SK-N-SH (cell line): ENCODE data around the gene TBC1D9B. TPM values are rescaled to one million over a fixed set of nuclear protein-coding genes. Genes with fewer than 3 reads are reported as not detected.

Source experiments
- CTCF ChIA-PET: fragments of 300-600, 350-600 bp; formaldehyde crosslinking; extraction: SDS; loops from one replicate; lab custom pipeline; 2021; lab: Yijun Ruan, JAX
- POLR2A ChIA-PET: fragments of 350-600 bp; sonication (Branson Sonifier 250); formaldehyde crosslinking; extraction: SDS; loops from one replicate; lab custom pipeline; 2020; ENCODE audit warnings: antibody characterized with exemption, inconsistent platforms; lab: Yijun Ruan, JAX
- DNase-seq: peaks from one replicate; pipeline ENCODE4 v3.0.0; 2012
- H2AFZ ChIP-seq: fragments of 200-600 bp; sonication (generic); 2 replicates; pipeline ENCODE4 v1.8.1; 2016; ENCODE audit warnings: antibody characterized with exemption, mild to moderate bottlenecking, low read depth
- H3F3A ChIP-seq: fragments of 200-600 bp; sonication (generic); replicated peaks from 2 replicates; pipeline ENCODE3; 2016; ENCODE audit warnings: antibody characterized with exemption, mild to moderate bottlenecking; ENCODE audit not compliant: insufficient read depth
- H3K27ac ChIP-seq, 2 experiments: fragments of 200-500 bp in 1 of 2; fragments of 200-600 bp in 1 of 2; sonication (Bioruptor generic) in 1 of 2; sonication (generic), shearing (Covaris generic) in 1 of 2; 2 replicates each; pipeline versions ENCODE4 v1.5.1 to v1.6.1; 2014 to 2016; ENCODE audit warnings: low read depth in 2 of 2, inconsistent platforms in 1 of 2, low read length in 1 of 2, mild to moderate bottlenecking in 1 of 2, mixed read lengths in 1 of 2
- H3K27me3 ChIP-seq: fragments of 200-600 bp; sonication (generic), shearing (Covaris generic); 2 replicates; pipeline ENCODE4 v1.6.1; 2016; ENCODE audit warnings: mixed run types; ENCODE audit not compliant: insufficient read depth
- H3K36me3 ChIP-seq, 2 experiments: fragments of 200-500 bp in 1 of 2; fragments of 200-600 bp in 1 of 2; sonication (Bioruptor generic) in 1 of 2; sonication (generic) in 1 of 2; replicated peaks in 1 of 2; 2 replicates each; pipeline versions ENCODE3 to v1.5.1; 2014 to 2016; ENCODE audit warnings: low read length in 1 of 2, mild to moderate bottlenecking in 1 of 2; ENCODE audit not compliant: insufficient read depth in 2 of 2, control insufficient read depth in 1 of 2
- H3K4me1 ChIP-seq, 2 experiments: fragments of 200-500 bp in 1 of 2; fragments of 200-600 bp in 1 of 2; sonication (Bioruptor generic) in 1 of 2; sonication (generic), shearing (Covaris generic) in 1 of 2; 2 replicates each; pipeline versions ENCODE4 v1.5.1 to v1.6.1; 2014 to 2016; ENCODE audit warnings: low read depth in 1 of 2, low read length in 1 of 2, mixed run types in 1 of 2; ENCODE audit not compliant: insufficient read depth in 2 of 2, control insufficient read depth in 1 of 2
- H3K4me2 ChIP-seq: fragments of 200-600 bp; sonication (generic), shearing (Covaris generic); 2 replicates; pipeline ENCODE4 v1.6.1; 2017; ENCODE audit warnings: mixed run types
- H3K4me3 ChIP-seq, 2 experiments: fragments of 200-500 bp in 1 of 2; fragments of 200-600 bp in 1 of 2; sonication (Bioruptor generic) in 1 of 2; sonication (generic), shearing (Covaris generic) in 1 of 2; 2 replicates each; pipeline versions ENCODE4 v1.5.1 to v1.8.1; 2014 to 2016; ENCODE audit warnings: low read depth in 2 of 2, inconsistent platforms in 1 of 2, low read length in 1 of 2, mild to moderate bottlenecking in 1 of 2, mixed read lengths in 1 of 2, moderate library complexity in 1 of 2
- H3K79me2 ChIP-seq: fragments of 200-600 bp; sonication (generic); 2 replicates; pipeline ENCODE4 v1.8.1; 2017; ENCODE audit warnings: mild to moderate bottlenecking; ENCODE audit not compliant: insufficient read depth
- H3K9ac ChIP-seq: fragments of 200-600 bp; sonication (generic); 2 replicates; pipeline ENCODE4 v1.6.1; 2017; ENCODE audit warnings: mixed run types
- H3K9me2 ChIP-seq: fragments of 200-600 bp; sonication (generic); 2 replicates; pipeline ENCODE4 v1.6.1; 2017; ENCODE audit warnings: mixed run types
- H3K9me3 ChIP-seq: fragments of 200-600 bp; sonication (generic); 2 replicates; pipeline ENCODE4 v1.6.1; 2017; ENCODE audit warnings: mixed run types, mild to moderate bottlenecking, moderate library complexity
- H4K20me1 ChIP-seq: fragments of 200-600 bp; sonication (generic); 2 replicates; pipeline ENCODE4 v1.6.1; 2017; ENCODE audit warnings: mild to moderate bottlenecking, mixed run types; ENCODE audit not compliant: insufficient read depth
- CTCF ChIP-seq: fragments of 200-600 bp; sonication (generic); IDR thresholded peaks from 2 replicates; pipeline ENCODE4 v1.6.1; 2017; ENCODE audit warnings: antibody characterized with exemption, mild to moderate bottlenecking, moderate library complexity
- FOSL2 ChIP-seq: IDR thresholded peaks from 2 replicates; pipeline ENCODE4 v1.4.0; 2012; ENCODE audit warnings: low read depth, mild to moderate bottlenecking, moderate library complexity, borderline replicate concordance
- FOXJ3 ChIP-seq: sonication (generic); formaldehyde crosslinking; IDR thresholded peaks from 2 replicates; pipeline ENCODE4 v1.5.1; 2020; ENCODE audit warnings: mild to moderate bottlenecking, missing genetic modification reagents
- FOXM1 ChIP-seq: IDR thresholded peaks from 2 replicates; pipeline ENCODE4 v1.4.0; 2012; ENCODE audit warnings: low read depth, mild to moderate bottlenecking
- GATA2 ChIP-seq: sonication (generic); formaldehyde crosslinking; IDR thresholded peaks from 2 replicates; pipeline ENCODE4 v1.5.0; 2020; ENCODE audit warnings: mild to moderate bottlenecking, missing genetic modification reagents
- MAX ChIP-seq: IDR thresholded peaks from 2 replicates; pipeline ENCODE4 v1.4.0; 2012; ENCODE audit warnings: low read depth
- MEF2A ChIP-seq: IDR thresholded peaks from 2 replicates; pipeline ENCODE4 v1.4.0; 2012; ENCODE audit warnings: low read depth, borderline replicate concordance
- MXI1 ChIP-seq: IDR thresholded peaks from 2 replicates; pipeline ENCODE4 v1.6.1; 2012; ENCODE audit warnings: mild to moderate bottlenecking, low read depth, low read length, improper control_type of control experiment
- NRF1 ChIP-seq: IDR thresholded peaks from 2 replicates; pipeline ENCODE4 v1.6.1; 2012; ENCODE audit warnings: low read depth, mild to moderate bottlenecking, low read length
- POLR2AphosphoS5 ChIP-seq: IDR thresholded peaks from 2 replicates; pipeline ENCODE4 v1.6.1; 2012; ENCODE audit warnings: low read depth, low read length
- RAD21 ChIP-seq: IDR thresholded peaks from 2 replicates; pipeline ENCODE4 v1.6.1; 2012; ENCODE audit warnings: mild to moderate bottlenecking, low read length
- RCOR1 ChIP-seq: fragments of 150-350 bp; IDR thresholded peaks from 2 replicates; pipeline ENCODE4 v1.6.1; 2017; ENCODE audit warnings: antibody characterized with exemption, low read length
- REST ChIP-seq: IDR thresholded peaks from 2 replicates; pipeline ENCODE4 v1.6.1; 2012; ENCODE audit warnings: mild to moderate bottlenecking, low read depth, low read length, moderate library complexity
- RFX5 ChIP-seq: IDR thresholded peaks from 2 replicates; pipeline ENCODE4 v1.6.1; 2012; ENCODE audit warnings: mild to moderate bottlenecking, improper control_type of control experiment, low read length
- SIN3A ChIP-seq: IDR thresholded peaks from 2 replicates; pipeline ENCODE4 v1.6.1; 2012; ENCODE audit warnings: low read depth, mild to moderate bottlenecking, low read length, moderate library complexity, borderline replicate concordance
- TAF1 ChIP-seq: IDR thresholded peaks from 2 replicates; pipeline ENCODE4 v1.6.1; 2012; ENCODE audit warnings: low read depth, mild to moderate bottlenecking, low read length, moderate library complexity, borderline replicate concordance
- TCF12 ChIP-seq: IDR thresholded peaks from 2 replicates; pipeline ENCODE4 v1.4.0; 2012
- USF1 ChIP-seq: IDR thresholded peaks from 2 replicates; pipeline ENCODE4 v1.4.0; 2012; ENCODE audit warnings: low read depth, borderline replicate concordance
- YY1 ChIP-seq: IDR thresholded peaks from 2 replicates; pipeline ENCODE4 v1.4.0; 2012; ENCODE audit warnings: low read depth, mild to moderate bottlenecking
- ZBTB33 ChIP-seq: IDR thresholded peaks from 2 replicates; pipeline ENCODE4 v1.4.0; 2012; ENCODE audit warnings: low read depth, borderline replicate concordance
- WGBS: methylation state at CpG from one replicate; pipeline ENCODE4 v1.1.6; 2017; ENCODE audit warnings: low lambda C conversion rate; 5-methylcytosine and 5-hydroxymethylcytosine counted together
- polyA plus RNA-seq, 3 experiments: library from polyadenylated mRNA; depleted of rRNA; stranded (reverse); fragments of >200 nt; gene quantifications; 2 replicates each; pipeline ENCODE4 v1.2.3, GENCODE V29; 2012

Gene TBC1D9B
- polyA plus RNA-seq, 1 of the 3 experiments (the other 2 are of a cell fraction) = 75.6 TPM

GRCh38 chr5:179833056-179833708 is 74.5 kb downstream of the TBC1D9B start (continued):
- no peak for TF ChIP-seq CTCF

- no peaks in the 10 kb centered on the region for H3K9me2 ChIP-seq
- 93% methylated on average over 16 of the region's 20 CpGs for WGBS
- H2AFZ ChIP-seq = no peak overlapping the region
- no peaks in the 10 kb centered on the region for H3K27me3 ChIP-seq
- no peak overlapping the region for H3K9ac ChIP-seq
- ChIA-PET POLR2A (interaction anchor here (0.6 to 1.1 kb wide), 2 partner anchors 9 to 46 kb away, joined by 3 to 4 read pairs; no protein-coding TSS in a partner anchor), CTCF (interaction anchor here (1.4 kb wide), 1 partner anchor 30 kb away, joined by 4 read pairs; no protein-coding TSS in a partner anchor)
- H4K20me1 ChIP-seq = peaks cover 57% of the 10 kb centered on the region
- no peak overlapping the region for H3K4me2 ChIP-seq
- no peak overlapping the region for H3K27ac ChIP-seq
- peaks cover 66 to 78% of the 10 kb centered on the region in 2 experiments for H3K36me3 ChIP-seq
- DNase-seq = no peak
- no peaks in the 10 kb centered on the region; a peak in 1 of 4 replicates for H3K4me1 ChIP-seq
- peaks cover 46% of the 10 kb centered on the region for H3F3A ChIP-seq
- peaks cover 32% of the 10 kb centered on the region for H3K79me2 ChIP-seq
- no peak overlapping the region for H3K4me3 ChIP-seq
- no peaks in the 10 kb centered on the region for H3K9me3 ChIP-seq
- TF ChIP-seq MXI1 (no peak), SIN3A (no peak), RAD21 (no peak), TAF1 (no peak), USF1 (no peak), REST (no peak), GATA2 (CRISPR knock-in tag) (no peak), NRF1 (no peak), YY1 (no peak), MEF2A (no peak), TCF12 (no peak), FOXM1 (no peak), ZBTB33 (no peak), POLR2AphosphoS5 (no peak), FOSL2 (no peak), FOXJ3 (no peak), RFX5 (no peak), RCOR1 (no peak), MAX (no peak)
Observed at GRCh38 chr5:179832039-179832745, 75.5 kb downstream of the TBC1D9B start.
